GM12872 (cell line): ENCODE results near the gene LARP6.

Experiments
- TF ChIP-seq, protein P1 (sequence below): IDR thresholded peaks from 3 replicates; pipeline ENCODE4 v1.5.1; 2011; ENCODE audit warnings: low read depth, mild to moderate bottlenecking, low read length, moderate library complexity; ENCODE audit not compliant: insufficient read depth

LARP6 gene

DNA sequence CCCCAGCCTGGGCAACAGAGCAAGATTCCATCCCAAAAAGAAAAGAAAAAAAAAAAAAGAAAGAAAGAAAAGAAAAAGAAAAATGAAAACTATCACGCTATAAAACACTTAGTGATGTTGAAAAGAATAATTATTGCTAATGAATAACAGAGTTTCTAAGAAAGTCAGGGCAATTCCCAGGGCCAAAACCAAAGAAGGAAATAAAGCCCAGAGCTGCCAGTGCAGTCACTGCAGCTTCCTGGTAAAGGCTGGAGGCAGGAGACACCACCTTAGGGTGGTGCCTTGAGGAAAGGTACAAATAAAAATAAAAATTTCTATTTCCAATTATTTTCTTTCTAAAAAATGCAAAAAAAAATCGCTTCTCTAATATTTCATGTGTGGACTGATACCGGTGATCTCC is 70.9 kb downstream of the LARP6 start:
- TF ChIP-seq, protein P1, sequence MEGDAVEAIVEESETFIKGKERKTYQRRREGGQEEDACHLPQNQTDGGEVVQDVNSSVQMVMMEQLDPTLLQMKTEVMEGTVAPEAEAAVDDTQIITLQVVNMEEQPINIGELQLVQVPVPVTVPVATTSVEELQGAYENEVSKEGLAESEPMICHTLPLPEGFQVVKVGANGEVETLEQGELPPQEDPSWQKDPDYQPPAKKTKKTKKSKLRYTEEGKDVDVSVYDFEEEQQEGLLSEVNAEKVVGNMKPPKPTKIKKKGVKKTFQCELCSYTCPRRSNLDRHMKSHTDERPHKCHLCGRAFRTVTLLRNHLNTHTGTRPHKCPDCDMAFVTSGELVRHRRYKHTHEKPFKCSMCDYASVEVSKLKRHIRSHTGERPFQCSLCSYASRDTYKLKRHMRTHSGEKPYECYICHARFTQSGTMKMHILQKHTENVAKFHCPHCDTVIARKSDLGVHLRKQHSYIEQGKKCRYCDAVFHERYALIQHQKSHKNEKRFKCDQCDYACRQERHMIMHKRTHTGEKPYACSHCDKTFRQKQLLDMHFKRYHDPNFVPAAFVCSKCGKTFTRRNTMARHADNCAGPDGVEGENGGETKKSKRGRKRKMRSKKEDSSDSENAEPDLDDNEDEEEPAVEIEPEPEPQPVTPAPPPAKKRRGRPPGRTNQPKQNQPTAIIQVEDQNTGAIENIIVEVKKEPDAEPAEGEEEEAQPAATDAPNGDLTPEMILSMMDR: no peak

DNA sequence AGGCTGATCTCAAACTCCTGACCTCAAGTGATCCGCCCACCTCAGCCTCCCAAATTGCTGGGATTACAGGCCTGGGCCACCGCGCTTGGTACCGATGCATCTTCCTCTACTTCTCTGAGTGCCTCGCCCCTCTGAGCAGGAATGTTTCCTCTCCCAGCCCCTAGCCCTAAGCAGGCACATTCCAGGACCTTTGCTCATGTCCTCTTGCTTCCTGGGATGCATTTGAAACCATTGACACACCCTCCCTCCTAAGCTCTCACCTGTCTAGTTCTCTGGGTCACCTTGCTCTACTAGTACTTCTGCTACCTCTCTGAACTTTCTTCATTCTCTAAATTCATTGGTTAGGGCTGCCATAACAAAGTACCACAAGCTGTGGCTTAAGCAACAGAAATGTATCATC is 72.7 kb downstream of the LARP6 start:
- TF ChIP-seq, protein P1: no peak
